HepG2 (cell line): Measurements from ENCODE around the gene GPR162. TPM values are rescaled to one million over a fixed set of nuclear protein-coding genes. Genes with fewer than 3 reads are reported as not detected.
A peak's percentile ranks its signal among the peaks of the same experiment; 100 is the strongest.

Source experiments
- BRCA1 ChIP-seq: sonication (generic); formaldehyde crosslinking; IDR thresholded peaks from 2 replicates; pipeline ENCODE4 v1.4.0; 2020; ENCODE audit warnings: missing genetic modification reagents
- FOXO1 ChIP-seq: sonication (generic); formaldehyde crosslinking; IDR thresholded peaks from 2 replicates; pipeline ENCODE4 v1.4.0; 2020; ENCODE audit warnings: missing genetic modification reagents
- GATAD1 ChIP-seq: IDR thresholded peaks from 2 replicates; pipeline ENCODE4 v1.6.1; 2016; ENCODE audit warnings: missing genetic modification reagents, missing compliant biosample characterization
- HMG20B ChIP-seq: conservative IDR thresholded peaks from 2 replicates; pipeline ENCODE4 v1.6.1; 2016; ENCODE audit warnings: missing genetic modification reagents, missing compliant biosample characterization
- HNF1A ChIP-seq, 2 experiments: sonication (generic) in 1 of 2; formaldehyde crosslinking in 1 of 2; IDR thresholded peaks; 2 replicates each; pipeline versions ENCODE4 v1.4.0 to v1.6.1; 2016 to 2020; ENCODE audit warnings: borderline replicate concordance in 1 of 2, low read depth in 1 of 2, mild to moderate bottlenecking in 1 of 2, missing genetic modification reagents in 1 of 2
- HOXA5 ChIP-seq: sonication (generic); formaldehyde crosslinking; IDR thresholded peaks from 2 replicates; pipeline ENCODE4 v1.4.0; 2020; ENCODE audit warnings: missing genetic modification reagents
- MAZ ChIP-seq, 2 experiments: sonication (generic) in 1 of 2; formaldehyde crosslinking in 1 of 2; IDR thresholded peaks; 2 replicates each; pipeline versions ENCODE4 v1.5.0 to v1.6.1; 2012 to 2020; ENCODE audit warnings: low read depth in 2 of 2, mild to moderate bottlenecking in 2 of 2, borderline replicate concordance in 1 of 2, improper control_type of control experiment in 1 of 2, low read length in 1 of 2, missing genetic modification reagents in 1 of 2, moderate library complexity in 1 of 2
- PAWR ChIP-seq: sonication (generic); formaldehyde crosslinking; IDR thresholded peaks from 2 replicates; pipeline ENCODE4 v1.4.0; 2020; ENCODE audit warnings: missing genetic modification reagents, mild to moderate bottlenecking, borderline replicate concordance
- RBAK ChIP-seq: sonication (generic); formaldehyde crosslinking; IDR thresholded peaks from 2 replicates; pipeline ENCODE4 v1.5.1; 2020; ENCODE audit warnings: mild to moderate bottlenecking, missing genetic modification reagents
- SMAD3 ChIP-seq: sonication (generic); formaldehyde crosslinking; IDR thresholded peaks from 2 replicates; pipeline ENCODE4 v1.4.0; 2020; ENCODE audit warnings: missing genetic modification reagents
- TCF12 ChIP-seq, 2 experiments: fragments of 450-650 bp in 1 of 2; sonication (generic) in 1 of 2; formaldehyde crosslinking in 1 of 2; IDR thresholded peaks; 2 replicates each; pipeline versions ENCODE4 v1.6.1 to v1.8.0; 2017 to 2022; ENCODE audit warnings: antibody characterized with exemption in 1 of 2, mild to moderate bottlenecking in 1 of 2, missing genetic modification reagents in 1 of 2, moderate library complexity in 1 of 2
- ZBTB3 ChIP-seq: sonication (generic); formaldehyde crosslinking; IDR thresholded peaks from 2 replicates; pipeline ENCODE4 v1.4.0; 2020; ENCODE audit warnings: low read depth, mild to moderate bottlenecking, moderate library complexity, missing genetic modification reagents, borderline replicate concordance
- ZNF234 ChIP-seq: sonication (generic); formaldehyde crosslinking; conservative IDR thresholded peaks from 2 replicates; pipeline ENCODE4 v1.5.1; 2020; ENCODE audit warnings: mild to moderate bottlenecking, missing genetic modification reagents
- ZNF354B ChIP-seq: sonication (generic); formaldehyde crosslinking; IDR thresholded peaks from 2 replicates; pipeline ENCODE4 v1.8.0; 2022; ENCODE audit warnings: mild to moderate bottlenecking, missing genetic modification reagents
- ZNF781 ChIP-seq: sonication (generic); formaldehyde crosslinking; IDR thresholded peaks from 2 replicates; pipeline ENCODE4 v1.5.1; 2020; ENCODE audit warnings: borderline replicate concordance, mild to moderate bottlenecking, missing genetic modification reagents; ENCODE audit errors: not compliant biosample characterization
- ZNF782 ChIP-seq: sonication (generic); formaldehyde crosslinking; IDR thresholded peaks from 2 replicates; pipeline ENCODE4 v1.4.0; 2020; ENCODE audit warnings: missing genetic modification reagents, mild to moderate bottlenecking, borderline replicate concordance
- ZSCAN20 ChIP-seq: sonication (generic); formaldehyde crosslinking; IDR thresholded peaks from 2 replicates; pipeline ENCODE4 v1.4.0; 2020; ENCODE audit warnings: missing genetic modification reagents, mild to moderate bottlenecking, borderline replicate concordance
- polyA plus RNA-seq, 8 experiments: library from polyadenylated mRNA; depleted of rRNA in 3 of 8; stranded (reverse) in 7 of 8; unstranded in 1 of 8; fragments of >200 nt; fragmentation: Illumina TruSeq in 4 of 8; extraction: Trizol in 4 of 8; gene quantifications; 2 replicates each; pipeline versions ENCODE4 v1.2.1 to v1.2.3, GENCODE V29; 2011 to 2016; ENCODE audit warnings: low read depth in 4 of 8, missing spikeins in 1 of 8, mixed read lengths in 1 of 8; ENCODE audit not compliant: insufficient read depth in 1 of 8
- total RNA-seq, 5 experiments: library from RNA; depleted of rRNA; stranded (reverse); fragments of >200 nt; fragmentation: Illumina TruSeq; extraction: Trizol; gene quantifications; 2 replicates each; pipeline ENCODE4 v1.2.3, GENCODE V29; 2016; ENCODE audit warnings: low read depth in 1 of 5
- TF ChIP-seq, protein P1 (sequence below): sonication (generic); formaldehyde crosslinking; IDR thresholded peaks from 2 replicates; pipeline ENCODE4 v1.4.0; 2020; ENCODE audit warnings: missing genetic modification reagents

GPR162 gene
- total and polyA plus RNA-seq, 2 of the 13 experiments (the other 11 are each of a cell fraction or from before 2014, with no cell fraction given), result 0.08 TPM; not detected in 1

DNA sequence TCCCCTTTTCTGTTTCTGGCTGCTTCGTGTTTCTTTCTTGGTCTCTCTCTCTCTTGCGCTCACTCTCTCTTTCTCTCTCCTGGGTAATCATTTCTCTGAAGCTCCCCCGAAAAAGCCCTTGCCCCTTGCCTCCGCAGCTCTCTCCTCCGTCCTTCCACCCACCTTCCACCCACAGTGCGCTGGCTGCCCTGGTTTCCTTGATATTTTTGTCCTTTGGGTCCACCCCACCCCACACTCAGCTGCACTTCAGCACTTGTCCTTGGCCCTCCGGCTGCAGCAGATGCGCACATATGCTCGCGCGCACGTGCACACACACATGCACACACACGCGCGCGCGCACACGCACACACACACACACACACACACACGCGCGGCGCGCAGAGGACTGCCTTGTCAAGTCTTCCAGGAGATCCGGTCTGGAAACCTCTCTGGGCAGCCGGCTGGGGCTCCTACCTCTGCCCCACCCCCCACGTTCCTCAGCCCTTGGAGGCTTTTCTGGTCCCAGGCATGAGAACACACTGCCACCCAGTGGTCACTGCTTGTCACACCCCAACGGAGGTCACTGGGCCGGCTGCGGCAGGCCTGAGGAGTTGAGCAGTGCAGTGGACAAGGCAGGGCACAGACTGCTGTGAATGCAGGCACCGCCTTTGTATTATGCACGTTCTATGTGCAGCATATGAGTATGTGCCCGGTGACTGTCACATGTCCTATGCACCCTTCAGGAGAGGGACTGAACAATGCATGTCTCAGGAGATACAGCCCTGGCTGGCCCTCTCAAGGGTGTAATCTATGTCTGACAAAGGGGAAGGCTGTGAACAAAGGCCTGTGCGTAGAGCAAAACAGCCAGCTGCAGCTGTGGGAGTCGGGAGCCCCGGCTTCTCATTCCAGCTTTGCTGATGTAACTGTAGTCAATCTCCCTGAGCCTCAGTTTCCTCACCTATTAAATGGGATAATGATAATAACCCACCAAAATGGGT is 42.8 kb upstream of the GPR162 start (continued):
- TF ChIP-seq ZNF782 (no peak), ZNF781 (CRISPR knock-in tag) (peak; percentile 32), PAWR (CRISPR knock-in tag) (no peak), HOXA5 (CRISPR knock-in tag) (no peak), GATAD1 (CRISPR knock-in tag) (peak; percentile 67), FOXO1 (CRISPR knock-in tag) (peak; percentile 58), HMG20B (CRISPR knock-in tag) (0 out of 2 replicates have a peak, but pooled peaks have one; percentile 66), ZNF354B (CRISPR knock-in tag) (no peak), SMAD3 (peak; percentile 73; the same call in 1 of the 2 replicates), RBAK (CRISPR knock-in tag) (no peak), ZSCAN20 (no peak), ZNF234 (CRISPR knock-in tag) (no peak), HNF1A (IDR thresholded peaks at IDR 0.05; ENCODE audit: low read depth) (0 out of 2 replicates have a peak, but pooled peaks have one; percentile 34), HNF1A (CRISPR knock-in tag; IDR thresholded peaks at IDR 0.05; ENCODE audit: borderline replicate concordance) (no peak), TCF12 (IDR thresholded peaks at IDR 0.05) (no peak), TCF12 (CRISPR knock-in tag; IDR thresholded peaks at IDR 0.05) (peak; percentile 79; the same call in 1 of the 2 replicates), ZBTB3 (CRISPR knock-in tag) (no peak), BRCA1 (no peak; the same call in 1 of the 2 replicates), MAZ (IDR thresholded peaks at IDR 0.05; ENCODE audit: borderline replicate concordance, low read depth, low read length) (peak; percentile 43; the same call in 1 of the 2 replicates), MAZ (CRISPR knock-in tag; IDR thresholded peaks at IDR 0.05; ENCODE audit: low read depth) (no peak)
- TF ChIP-seq, protein P1, sequence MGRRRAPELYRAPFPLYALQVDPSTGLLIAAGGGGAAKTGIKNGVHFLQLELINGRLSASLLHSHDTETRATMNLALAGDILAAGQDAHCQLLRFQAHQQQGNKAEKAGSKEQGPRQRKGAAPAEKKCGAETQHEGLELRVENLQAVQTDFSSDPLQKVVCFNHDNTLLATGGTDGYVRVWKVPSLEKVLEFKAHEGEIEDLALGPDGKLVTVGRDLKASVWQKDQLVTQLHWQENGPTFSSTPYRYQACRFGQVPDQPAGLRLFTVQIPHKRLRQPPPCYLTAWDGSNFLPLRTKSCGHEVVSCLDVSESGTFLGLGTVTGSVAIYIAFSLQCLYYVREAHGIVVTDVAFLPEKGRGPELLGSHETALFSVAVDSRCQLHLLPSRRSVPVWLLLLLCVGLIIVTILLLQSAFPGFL (CRISPR knock-in tag), result no peak
